ENCODE data around the gene POLDIP2. TPM values are rescaled to one million over a fixed set of nuclear protein-coding genes. Genes with fewer than 3 reads are reported as not detected.

Gene POLDIP2
- total and polyA plus RNA-seq, 2 of the 4 experiments (the other 2 are of a cell fraction) = 66.7 to 77.8 TPM

DNA sequence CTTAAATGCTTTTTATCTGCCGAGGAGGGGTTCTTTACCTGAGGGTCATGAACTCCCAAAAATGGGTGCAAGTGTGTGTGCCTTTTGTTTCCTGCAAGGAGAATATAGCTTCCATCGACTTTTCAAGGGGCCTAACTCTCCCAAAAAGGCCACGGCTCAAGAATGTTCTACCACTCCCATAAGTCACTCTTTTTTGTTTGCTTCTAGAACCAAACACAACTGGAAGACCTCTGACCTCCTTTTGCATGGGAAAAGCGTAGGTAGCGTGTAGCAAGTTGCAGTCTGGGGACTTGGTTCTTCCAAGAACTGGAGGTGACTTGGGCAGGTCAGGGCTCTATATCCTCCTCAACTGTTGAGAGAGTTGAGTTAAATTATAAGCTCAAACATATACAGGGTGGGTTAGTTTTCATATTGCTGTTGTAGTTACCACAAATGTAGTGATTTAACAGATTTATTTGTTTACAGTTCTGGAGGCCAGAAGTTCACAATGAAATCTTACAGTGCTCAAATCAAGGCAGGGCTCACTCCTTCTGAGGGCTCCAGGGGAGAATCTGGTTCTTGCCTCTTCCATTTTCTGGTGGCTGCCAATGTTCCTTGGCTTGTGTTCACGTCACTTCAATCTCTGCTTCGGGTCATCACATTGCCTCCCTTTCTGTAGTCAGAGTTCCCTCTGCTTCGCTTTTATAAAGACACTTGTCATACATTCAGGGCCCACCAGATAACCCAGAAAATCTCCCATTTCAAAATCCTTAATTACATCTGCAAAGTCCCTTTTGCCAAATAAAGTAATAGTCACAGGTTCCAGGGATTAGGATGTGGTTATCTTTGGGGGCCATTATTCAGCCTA, 36.9 kb downstream of the POLDIP2 start:
- Histone ChIP-seq H3K79me1 (ENCODE audit: low read depth in 1 of 2, low read length in 2 of 2) (peaks cover 21 to 22% of the 10 kb centered on the region in 2 experiments; a peak in 3 of 4 replicates), H2AK5ac (ENCODE audit: low read depth, low read length) (no peak overlapping the region; the same call in 1 of the 2 replicates), H3K9me3 (ENCODE audit: control insufficient read depth, insufficient read depth, low read length) (no peaks in the 10 kb centered on the region), H3K4ac (ENCODE audit: low read depth, low read length) (no peak overlapping the region), H2AFZ (replicated peaks; ENCODE audit: low read length, poor library complexity) (no peak overlapping the region), H3K4me2 (ENCODE audit: low read depth, low read length) (peak overlapping the region; percentile 87), H3K56ac (ENCODE audit: extremely low read depth, insufficient read depth, low read length) (no peak overlapping the region), H2BK120ac (ENCODE audit: low read depth, low read length) (no peak overlapping the region), H3K18ac (ENCODE audit: low read depth, low read length) (no peak overlapping the region), H4K91ac (ENCODE audit: insufficient read depth, low read depth, low read length) (no peak overlapping the region), H3K14ac (replicated peaks; ENCODE audit: low read depth, low read length) (no peak overlapping the region), H4K20me1 (ENCODE audit: insufficient read depth, low read length) (no peaks in the 10 kb centered on the region), H3K4me3 (ENCODE audit: insufficient read depth, low read depth, low read length) (no peak overlapping the region), H3K23ac (ENCODE audit: low read depth, low read length) (no peak overlapping the region), H3K27me3 (ENCODE audit: control insufficient read depth, insufficient read depth, low read length) (no peaks in the 10 kb centered on the region), H2AK9ac (replicated peaks; ENCODE audit: low read depth, low read length, poor library complexity) (no peak overlapping the region), H3K4me1 (ENCODE audit: control insufficient read depth, insufficient read depth, low read length) (peaks cover 4% of the 10 kb centered on the region; the same call in 1 of the 2 replicates), H3K27ac (ENCODE audit: insufficient read depth, low read length) (no peak overlapping the region), H2BK5ac (ENCODE audit: low read depth, low read length, poor library complexity, severe bottlenecking) (no peak overlapping the region), H2BK20ac (ENCODE audit: low read depth, low read length) (no peak overlapping the region), H3K9ac (ENCODE audit: low read depth, low read length) (no peak overlapping the region; the same call in 1 of the 2 replicates), H4K8ac (ENCODE audit: low read depth in 2 of 2, low read length in 2 of 2) (peak overlapping the region in 1 of 2 experiments; percentile 9; a peak in 1 of 4 replicates), H2BK15ac (ENCODE audit: low read depth, low read length) (no peak overlapping the region), H4K5ac (ENCODE audit: low read depth, low read length) (no peak overlapping the region), H3K36me3 (ENCODE audit: control insufficient read depth, insufficient read depth, low read length) (no peaks in the 10 kb centered on the region), H3K9me1 (ENCODE audit: insufficient read depth, low read length) (peaks cover 3% of the 10 kb centered on the region; the same call in 1 of the 2 replicates)
- DNase-seq (no peak), ATAC-seq (ENCODE audit: low read depth) (no peak)
- ChIA-PET CTCF (interaction anchor here (0.6 to 1.1 kb wide), 2 partner anchors 9 to 15 kb away, joined by 3 read pairs; partner anchors contain the start of genes IFT20 and TNFAIP1), POLR2A (ENCODE audit: unreplicated experiment) (no interaction called here)
- dilution Hi-C loops (cut with HindIII; ENCODE audit: low sequenced_read_pairs, unreplicated experiment) = no loop called here
- BruUV-seq (replicated peaks) = no TSS peak
- intact Hi-C loops (cut with micrococcal nuclease) = loop anchor here (10.0 kb wide), 1 partner anchor 516 kb away; the partner anchor contains the start of gene NOS2
- no CpG with 5 or more reads among the region's 8 CpGs for WGBS, 2 experiments (ENCODE audit: extremely low coverage in 2 of 2, insufficient read length in 1 of 2)
- in situ Hi-C loops (cut with MboI; ENCODE audit: low sequenced_read_pairs) = loop anchor here (10.0 kb wide), 1 partner anchor 276 kb away; the partner anchor contains the start of gene NLK
- no peak for TF ChIP-seq CTCF (conservative IDR thresholded peaks at IDR 0.05; ENCODE audit: low read depth, low read length)
- no peak for TF ChIP-seq NFE2L2 (IDR thresholded peaks at IDR 0.05; ENCODE audit: low read depth, low read length)
- TF ChIP-seq RFX5 (IDR thresholded peaks at IDR 0.05; ENCODE audit: low read depth, low read length) = no peak
- no peak for TF ChIP-seq POLR2A (IDR thresholded peaks at IDR 0.05; ENCODE audit: low read depth, low read length)
- no peak for TF ChIP-seq RAD21 (IDR thresholded peaks at IDR 0.05; ENCODE audit: low read length)
- TF ChIP-seq RCOR1 (IDR thresholded peaks at IDR 0.05; ENCODE audit: insufficient replicate concordance, low read length) = no peak
- no peak for TF ChIP-seq MAZ (IDR thresholded peaks at IDR 0.05; ENCODE audit: borderline replicate concordance, low read depth, low read length)
- TF ChIP-seq FOS (IDR thresholded peaks at IDR 0.05; ENCODE audit: low read depth, low read length) = no peak
- TF ChIP-seq USF2 (IDR thresholded peaks at IDR 0.05; ENCODE audit: low read depth, low read length) = no peak
- TF ChIP-seq SMC3 (IDR thresholded peaks at IDR 0.05; ENCODE audit: low read depth, low read length) = no peak
- TF ChIP-seq CHD1 (IDR thresholded peaks at IDR 0.05; ENCODE audit: low read depth, low read length) = no peak
- TF ChIP-seq MAFK (IDR thresholded peaks at IDR 0.05; ENCODE audit: low read depth, low read length) = no peak
- no peak for TF ChIP-seq MXI1 (IDR thresholded peaks at IDR 0.05; ENCODE audit: borderline replicate concordance, low read depth, low read length)
- TF ChIP-seq, protein P1, sequence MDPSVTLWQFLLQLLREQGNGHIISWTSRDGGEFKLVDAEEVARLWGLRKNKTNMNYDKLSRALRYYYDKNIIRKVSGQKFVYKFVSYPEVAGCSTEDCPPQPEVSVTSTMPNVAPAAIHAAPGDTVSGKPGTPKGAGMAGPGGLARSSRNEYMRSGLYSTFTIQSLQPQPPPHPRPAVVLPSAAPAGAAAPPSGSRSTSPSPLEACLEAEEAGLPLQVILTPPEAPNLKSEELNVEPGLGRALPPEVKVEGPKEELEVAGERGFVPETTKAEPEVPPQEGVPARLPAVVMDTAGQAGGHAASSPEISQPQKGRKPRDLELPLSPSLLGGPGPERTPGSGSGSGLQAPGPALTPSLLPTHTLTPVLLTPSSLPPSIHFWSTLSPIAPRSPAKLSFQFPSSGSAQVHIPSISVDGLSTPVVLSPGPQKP (IDR thresholded peaks at IDR 0.05; ENCODE audit: borderline replicate concordance, low read depth, low read length) = no peak

Measured in IMR-90 (cell line).